H1 (cell line): ENCODE data around the gene MPPED1. TPM values are rescaled to one million over a fixed set of nuclear protein-coding genes. Genes with fewer than 3 reads are reported as not detected.

ENCODE experiments used
- CTCF ChIA-PET: fragments of 300-600 bp; sonication (Branson Sonifier 250); formaldehyde crosslinking; loops from one replicate; lab custom pipeline; 2021; ENCODE audit not compliant: partially characterized antibody; lab: Charles Lee
- POLR2A ChIA-PET: fragments of 300-600 bp; sonication (Branson Sonifier 250); formaldehyde crosslinking; loops from one replicate; lab custom pipeline; 2021; ENCODE audit warnings: inconsistent platforms; ENCODE audit not compliant: partially characterized antibody; lab: Charles Lee
- DNase-seq, 2 experiments: peaks; one replicate each; pipeline versions ENCODE4 v3.0.0 to v3.0.0-alpha.2; 2010 to 2022; ENCODE audit warnings: low spot score in 2 of 2, low read depth in 1 of 2, mixed read lengths in 1 of 2
- FAIRE-seq: peaks from 2 replicates; lab custom pipeline; 2011; peaks lifted over from hg19 to GRCh38; lab: Jason Lieb, UNC
- H2AFZ ChIP-seq: 2 replicates; pipeline ENCODE4 v1.8.1; 2012; ENCODE audit warnings: low read length, inconsistent platforms
- H2AK5ac ChIP-seq: 2 replicates; pipeline ENCODE4 v1.6.1; 2013; ENCODE audit warnings: low read depth, low read length
- H2BK120ac ChIP-seq: replicated peaks from 2 replicates; pipeline ENCODE3; 2013; ENCODE audit warnings: low read depth, low read length, inconsistent platforms
- H2BK12ac ChIP-seq: 2 replicates; pipeline ENCODE4 v1.6.1; 2013; ENCODE audit warnings: low read depth, low read length
- H2BK15ac ChIP-seq: 2 replicates; pipeline ENCODE4 v1.6.1; 2013; ENCODE audit warnings: low read length
- H2BK20ac ChIP-seq: 2 replicates; pipeline ENCODE4 v1.6.1; 2013; ENCODE audit warnings: low read length
- H2BK5ac ChIP-seq: 2 replicates; pipeline ENCODE4 v1.6.1; 2013; ENCODE audit warnings: low read depth, low read length
- H3K14ac ChIP-seq: 2 replicates; pipeline ENCODE4 v1.6.1; 2013; ENCODE audit warnings: inconsistent platforms; ENCODE audit not compliant: insufficient read length
- H3K18ac ChIP-seq: 2 replicates; pipeline ENCODE4 v1.6.1; 2013; ENCODE audit warnings: low read length; ENCODE audit errors: extremely low read depth
- H3K23ac ChIP-seq: 2 replicates; pipeline ENCODE4 v1.6.1; 2013; ENCODE audit warnings: inconsistent platforms; ENCODE audit not compliant: insufficient read length
- H3K23me2 ChIP-seq: 2 replicates; pipeline ENCODE4 v1.6.1; 2013; ENCODE audit warnings: low read depth, low read length
- H3K27ac ChIP-seq: 2 replicates; pipeline ENCODE4 v1.6.1; 2011; ENCODE audit warnings: low read depth, low read length, inconsistent platforms
- H3K27me3 ChIP-seq, 4 experiments: replicated peaks in 1 of 4; 1 replicate in 1 of 4; 2 replicates in 3 of 4; pipeline versions ENCODE4 v1.6.1 to v1.8.1; 2011 to 2013; ENCODE audit warnings: low read length in 3 of 4, mild to moderate bottlenecking in 3 of 4, inconsistent platforms in 2 of 4, mixed read lengths in 2 of 4, moderate library complexity in 1 of 4; ENCODE audit not compliant: control insufficient read depth in 3 of 4, insufficient read depth in 3 of 4; ENCODE audit errors: extremely low read depth in 1 of 4
- H3K36me3 ChIP-seq, 4 experiments: 2 replicates each; pipeline versions ENCODE4 v1.6.1 to v1.8.1; 2011 to 2013; ENCODE audit warnings: mild to moderate bottlenecking in 4 of 4, low read length in 3 of 4, moderate library complexity in 2 of 4, control low read depth in 1 of 4, inconsistent platforms in 1 of 4; ENCODE audit not compliant: insufficient read depth in 4 of 4, control insufficient read depth in 2 of 4
- H3K4ac ChIP-seq: replicated peaks from 2 replicates; pipeline ENCODE3; 2013; ENCODE audit warnings: low read length, low read depth, mixed read lengths, inconsistent platforms; ENCODE audit not compliant: insufficient read length
- H3K4me1 ChIP-seq, 4 experiments: replicated peaks in 1 of 4; 1 replicate in 1 of 4; 2 replicates in 3 of 4; pipeline versions ENCODE4 v1.6.1 to v1.8.1; 2011 to 2013; ENCODE audit warnings: low read length in 3 of 4, inconsistent platforms in 2 of 4, mixed read lengths in 1 of 4; ENCODE audit not compliant: insufficient read depth in 4 of 4, control insufficient read depth in 3 of 4
- H3K4me2 ChIP-seq, 2 experiments: 2 replicates each; pipeline versions ENCODE4 v1.6.1 to v1.8.1; 2011 to 2013; ENCODE audit warnings: low read depth in 2 of 2, low read length in 2 of 2, control low read depth in 1 of 2, inconsistent platforms in 1 of 2, mild to moderate bottlenecking in 1 of 2; ENCODE audit not compliant: insufficient read depth in 1 of 2
- H3K4me3 ChIP-seq, 4 experiments: fragments of 200-600, 300-600 bp in 1 of 4; sonication (generic), shearing (Covaris generic), sonication (Bioruptor Twin) in 1 of 4; 2 replicates each; pipeline versions ENCODE4 v1.5.1 to v1.8.1; 2011 to 2016; ENCODE audit warnings: low read length in 4 of 4, low read depth in 3 of 4, control low read depth in 2 of 4, inconsistent platforms in 2 of 4, mild to moderate bottlenecking in 2 of 4, mixed read lengths in 1 of 4, moderate library complexity in 1 of 4; ENCODE audit not compliant: insufficient read depth in 2 of 4; ENCODE audit errors: extremely low read depth in 1 of 4
- H3K56ac ChIP-seq: replicated peaks from 2 replicates; pipeline ENCODE3; 2013; ENCODE audit warnings: low read depth, mild to moderate bottlenecking, mixed read lengths, low read length, inconsistent platforms; ENCODE audit not compliant: insufficient read length
- H3K79me1 ChIP-seq: 2 replicates; pipeline ENCODE4 v1.6.1; 2013; ENCODE audit warnings: low read depth, low read length, control low read depth
- H3K79me2 ChIP-seq, 2 experiments: 2 replicates each; pipeline versions ENCODE4 v1.6.1 to v1.8.1; 2012 to 2013; ENCODE audit warnings: low read length in 2 of 2, mild to moderate bottlenecking in 2 of 2, inconsistent platforms in 1 of 2; ENCODE audit not compliant: insufficient read depth in 2 of 2, control insufficient read depth in 1 of 2
- H3K9ac ChIP-seq, 4 experiments: replicated peaks in 1 of 4; 1 replicate in 1 of 4; 2 replicates in 3 of 4; pipeline versions ENCODE4 v1.6.1 to v1.8.1; 2011 to 2013; ENCODE audit warnings: low read depth in 3 of 4, low read length in 3 of 4, control low read depth in 2 of 4, mild to moderate bottlenecking in 2 of 4, moderate library complexity in 2 of 4, inconsistent platforms in 1 of 4; ENCODE audit errors: extremely low read depth in 1 of 4
- H3K9me3 ChIP-seq, 2 experiments: 2 replicates each; pipeline versions ENCODE4 v1.6.1 to v1.8.1; 2012 to 2013; ENCODE audit warnings: mild to moderate bottlenecking in 2 of 2, moderate library complexity in 2 of 2, control low read depth in 1 of 2, inconsistent platforms in 1 of 2, low read depth in 1 of 2, low read length in 1 of 2, mixed read lengths in 1 of 2; ENCODE audit not compliant: insufficient read depth in 2 of 2
- H4K20me1 ChIP-seq, 2 experiments: replicated peaks in 1 of 2; 2 replicates each; pipeline versions ENCODE3 to v1.8.1; 2011 to 2013; ENCODE audit warnings: inconsistent platforms in 2 of 2, low read length in 2 of 2, mild to moderate bottlenecking in 1 of 2; ENCODE audit not compliant: insufficient read depth in 2 of 2, control insufficient read depth in 1 of 2
- H4K5ac ChIP-seq: 2 replicates; pipeline ENCODE4 v1.6.1; 2013; ENCODE audit warnings: low read length, low read depth, mixed read lengths, inconsistent platforms; ENCODE audit not compliant: insufficient read length
- H4K8ac ChIP-seq: 2 replicates; pipeline ENCODE4 v1.8.0; 2013; ENCODE audit warnings: mild to moderate bottlenecking, moderate library complexity, low read length, inconsistent platforms; ENCODE audit not compliant: insufficient read depth; ENCODE audit errors: extremely low read depth
- H4K91ac ChIP-seq: replicated peaks from 2 replicates; pipeline ENCODE3; 2013; ENCODE audit warnings: low read length, mixed read lengths, inconsistent platforms; ENCODE audit not compliant: insufficient read length
- GTF2F1 ChIP-seq: IDR thresholded peaks from 2 replicates; pipeline ENCODE4 v1.6.1; 2012; ENCODE audit warnings: low read depth, low read length, improper control_type of control experiment, borderline replicate concordance
- KDM1A ChIP-seq: fragments of 200-600, 300-600 bp; sonication (generic); IDR thresholded peaks from 2 replicates; pipeline ENCODE4 v1.7.1; 2016; ENCODE audit warnings: mild to moderate bottlenecking, low read length, borderline replicate concordance
- NRF1 ChIP-seq: IDR thresholded peaks from 2 replicates; pipeline ENCODE4 v1.6.1; 2011; ENCODE audit warnings: mild to moderate bottlenecking, low read depth, low read length, improper control_type of control experiment
- WGBS, 2 experiments: shearing (Covaris generic) in 1 of 2; methylation state at CpG; one replicate each; pipeline versions ENCODE4 v1.1.6 to v1.1.7; 2013 to 2015; ENCODE audit warnings: low lambda C conversion rate in 2 of 2, mixed read lengths in 2 of 2, inconsistent platforms in 1 of 2, low coverage in 1 of 2, missing lambda C conversion rate in 1 of 2; ENCODE audit not compliant: insufficient replicate concordance in 2 of 2, insufficient coverage in 1 of 2, insufficient read length in 1 of 2; ENCODE audit errors: extremely low coverage in 1 of 2, missing lambda C conversion rate in 1 of 2; 5-methylcytosine and 5-hydroxymethylcytosine counted together
- polyA plus RNA-seq, 7 experiments: library from polyadenylated mRNA; depleted of rRNA in 3 of 7; stranded (reverse) in 5 of 7; unstranded in 2 of 7; fragments of >200 nt in 5 of 7; fragments of 200-250 nt in 2 of 7; gene quantifications; 1 replicate in 5 of 7; 2 replicates in 1 of 7; 4 replicates in 1 of 7; pipeline versions ENCODE4 v1.2.1 to v1.2.3, GENCODE V29; 2011 to 2013; ENCODE audit warnings: missing spikeins in 2 of 7, mixed read lengths in 2 of 7
- total RNA-seq: library from RNA; stranded (reverse); fragmentation: NEBNext Ultra II Directional; extraction: Animal tissue kit (Norgen Biotek cat#: 25700); gene quantifications from 2 replicates; pipeline ENCODE4 v1.2.1, GENCODE V29; 2021

MPPED1 gene
- total and polyA plus RNA-seq, 2 of the 8 experiments (the other 6 are each of a cell fraction or from before 2014, with no cell fraction given) = 0.29 to 0.37 TPM

DNA sequence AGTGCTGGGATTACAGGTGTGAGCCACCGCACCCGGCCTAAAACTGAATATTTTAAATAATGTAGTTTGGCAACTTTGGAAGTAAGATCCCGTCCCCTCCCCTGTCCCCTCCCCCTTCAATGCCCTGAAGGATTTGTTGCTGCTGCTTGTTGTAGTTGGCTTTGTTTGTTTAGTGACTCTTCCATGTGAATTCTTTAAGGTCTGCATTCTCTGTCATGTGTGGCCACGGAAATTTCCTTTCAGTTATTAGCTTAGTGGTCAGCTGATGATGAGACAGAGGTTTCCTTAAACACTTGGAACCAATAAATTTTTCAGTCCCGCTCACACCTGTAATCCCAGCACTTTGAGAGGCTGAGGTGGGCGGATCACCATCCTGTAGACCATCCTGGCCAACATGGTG lies 109.9 kb downstream of the MPPED1 start:
- H2BK12ac ChIP-seq = no peak overlapping the region
- DNase-seq = no peak
- H3K4me2 ChIP-seq = no peak overlapping the region
- no peak overlapping the region for H2BK15ac ChIP-seq
- no peak overlapping the region for H2AFZ ChIP-seq
- CTCF ChIA-PET = interaction anchor here (1.2 kb wide), 1 partner anchor 55 kb away, joined by 3 read pairs; no protein-coding TSS in a partner anchor
- H3K23me2 ChIP-seq = no peaks in the 10 kb centered on the region; the same call in 1 of the 2 replicates
- no peak overlapping the region for H2BK5ac ChIP-seq
- H3K79me1 ChIP-seq = no peaks in the 10 kb centered on the region
- no peaks in the 10 kb centered on the region for H3K9me3 ChIP-seq
- H3K14ac ChIP-seq = no peak overlapping the region
- H4K5ac ChIP-seq = no peak overlapping the region
- no peaks in the 10 kb centered on the region; a peak in 1 of 7 replicates for H3K4me1 ChIP-seq
- WGBS, 2 experiments = 91% methylated on average over 6 of the region's 6 CpGs; no CpG with 5 or more reads in 1 of the 2 experiments
- H4K8ac ChIP-seq = no peak overlapping the region
- H4K91ac ChIP-seq = no peak overlapping the region
- FAIRE-seq = no peak
- H3K4ac ChIP-seq = no peak overlapping the region
- H4K20me1 ChIP-seq = no peaks in the 10 kb centered on the region
- H3K27ac ChIP-seq = no peak overlapping the region
- H3K36me3 ChIP-seq = no peaks in the 10 kb centered on the region
- no peak overlapping the region for H2AK5ac ChIP-seq
- TF ChIP-seq KDM1A (no peak), GTF2F1 (no peak), NRF1 (no peak)
- no peak overlapping the region for H3K56ac ChIP-seq
- POLR2A ChIA-PET = no interaction called here
- no peak overlapping the region for H2BK120ac ChIP-seq
- no peak overlapping the region for H3K18ac ChIP-seq
- no peak overlapping the region for H3K4me3 ChIP-seq
- H3K9ac ChIP-seq = no peak overlapping the region
- H3K79me2 ChIP-seq = no peaks in the 10 kb centered on the region
- H3K23ac ChIP-seq = no peak overlapping the region
- H2BK20ac ChIP-seq = no peak overlapping the region
- no peaks in the 10 kb centered on the region for H3K27me3 ChIP-seq
